Common myeloid progenitor, CD34-positive (primary cell): ENCODE results near the gene ANGEL1.

Experiments
- CTCF ChIA-PET: fragments of 350-600 bp; sonication (Branson Sonifier 250); formaldehyde crosslinking; loops from one replicate; lab custom pipeline; 2021; ENCODE audit warnings: antibody characterized with exemption; lab: Charles Lee
- POLR2A ChIA-PET: fragments of 350-600 bp; sonication (Branson Sonifier 250); formaldehyde crosslinking; loops from one replicate; lab custom pipeline; 2021; ENCODE audit warnings: antibody characterized with exemption; lab: Charles Lee
- DNase-seq, 3 donors: peaks; one replicate each; pipeline versions ENCODE4 v3.0.0 to v3.0.0-alpha.2; 2013
- H3K27ac ChIP-seq, 2 experiments: 1 replicate in 1 of 2; 2 replicates in 1 of 2; pipeline ENCODE4 v1.7.0; 2013; ENCODE audit warnings: inconsistent platforms in 2 of 2, low read length in 2 of 2, mild to moderate bottlenecking in 2 of 2, low read depth in 1 of 2, moderate library complexity in 1 of 2; ENCODE audit not compliant: severe bottlenecking in 2 of 2, insufficient read depth in 1 of 2, poor library complexity in 1 of 2
- H3K27me3 ChIP-seq, 5 experiments: replicated peaks in 2 of 5; 1 replicate in 3 of 5; 2 replicates in 2 of 5; pipeline versions ENCODE4 v1.6.1 to v1.7.0; 2013; ENCODE audit warnings: low read length in 4 of 5, mild to moderate bottlenecking in 2 of 5, moderate library complexity in 2 of 5, inconsistent platforms in 1 of 5; ENCODE audit not compliant: insufficient read depth in 5 of 5, control insufficient read depth in 4 of 5
- H3K36me3 ChIP-seq, 4 experiments: 1 replicate in 2 of 4; 2 replicates in 2 of 4; pipeline versions ENCODE4 v1.6.1 to v1.7.0; 2013; ENCODE audit warnings: low read length in 3 of 4, control low read depth in 1 of 4, mild to moderate bottlenecking in 1 of 4; ENCODE audit not compliant: control insufficient read depth in 4 of 4, insufficient read depth in 4 of 4
- H3K4me1 ChIP-seq, 4 experiments: 1 replicate in 3 of 4; 2 replicates in 1 of 4; pipeline versions ENCODE4 v1.6.1 to v1.7.1; 2013; ENCODE audit warnings: low read length in 3 of 4, mild to moderate bottlenecking in 3 of 4, control low read depth in 1 of 4, inconsistent platforms in 1 of 4, moderate library complexity in 1 of 4; ENCODE audit not compliant: control insufficient read depth in 4 of 4, insufficient read depth in 4 of 4; ENCODE audit errors: control extremely low read depth in 1 of 4
- H3K4me3 ChIP-seq, 7 experiments: 1 replicate in 4 of 7; 2 replicates in 3 of 7; pipeline versions ENCODE4 v1.5.1 to v1.7.0; 2013; ENCODE audit warnings: mild to moderate bottlenecking in 7 of 7, low read length in 6 of 7, moderate library complexity in 6 of 7, inconsistent platforms in 2 of 7, low read depth in 2 of 7, control low read depth in 1 of 7; ENCODE audit not compliant: insufficient read depth in 4 of 7, control insufficient read depth in 1 of 7; ENCODE audit errors: extremely low read depth in 1 of 7
- H3K9me3 ChIP-seq, 5 experiments: 1 replicate in 4 of 5; 2 replicates in 1 of 5; pipeline versions ENCODE4 v1.6.1 to v1.7.1; 2013; ENCODE audit warnings: low read length in 4 of 5, mild to moderate bottlenecking in 2 of 5, inconsistent platforms in 1 of 5, low read depth in 1 of 5, moderate library complexity in 1 of 5; ENCODE audit not compliant: control insufficient read depth in 4 of 5, insufficient read depth in 2 of 5; ENCODE audit errors: control extremely low read depth in 1 of 5
- WGBS: methylation state at CpG from one replicate; pipeline ENCODE4 v1.1.5; 2013; ENCODE audit not compliant: insufficient coverage; 5-methylcytosine and 5-hydroxymethylcytosine counted together

Gene ANGEL1

GRCh38 chr14:76780875-76781647, 31.6 kb downstream of the ANGEL1 start:
- Histone ChIP-seq H3K27me3 (no peaks in the 10 kb centered on the region), H3K4me1 (peaks cover 0 to 44% (median 37%) of the 10 kb centered on the region in 4 experiments), H3K36me3 (peaks cover 7 to 28% (median 13%) of the 10 kb centered on the region in 4 experiments), H3K9me3 (no peaks in the 10 kb centered on the region), H3K4me3 (no peak overlapping the region), H3K27ac (peak overlapping the region in 1 of 2 experiments; percentile 57)
- CTCF ChIA-PET: interaction anchor here (1.1 to 16.5 kb wide), 7 partner anchors 12 to 67 kb away, joined by 3 to 520 read pairs (median 4); partner anchors contain the start of genes ANGEL1 and VASH1
- 95% methylated on average over 10 of the region's 11 CpGs for WGBS
- no peak for DNase-seq
- POLR2A ChIA-PET: interaction anchor here (1.3 to 1.7 kb wide), 2 partner anchors 12 to 71 kb away, joined by 3 read pairs; no protein-coding TSS in a partner anchor

DNA sequence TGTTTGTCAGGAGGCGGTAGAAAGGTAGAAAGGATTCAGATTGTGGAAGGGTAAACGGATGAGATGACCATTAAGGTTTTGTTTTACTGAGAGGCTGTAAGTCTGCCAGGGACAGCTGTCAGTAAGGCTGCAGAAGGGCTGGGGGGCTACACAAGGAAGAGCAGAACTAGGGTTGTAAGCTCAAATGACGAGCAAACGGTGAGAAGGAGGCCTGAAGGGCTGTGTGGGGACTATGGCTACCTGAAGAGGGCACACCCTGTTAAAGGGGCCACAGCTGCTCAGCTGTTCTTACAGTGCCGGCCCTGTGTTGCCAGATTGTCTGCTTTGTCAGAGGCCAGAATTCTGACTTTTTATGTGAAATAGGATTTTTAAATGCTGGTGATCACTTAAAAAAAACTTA, 32.3 kb downstream of the ANGEL1 start:
- 80% methylated on average over 4 of the region's 5 CpGs for WGBS
- ChIA-PET POLR2A (no interaction called here), CTCF (interaction anchor here (1.1 to 16.5 kb wide), 6 partner anchors 12 to 66 kb away, joined by 3 to 520 read pairs (median 4); partner anchors contain the start of genes ANGEL1 and VASH1)
- DNase-seq: no peak
- Histone ChIP-seq H3K27me3 (no peaks in the 10 kb centered on the region), H3K27ac (no peak overlapping the region), H3K4me1 (peaks cover 0 to 48% (median 37%) of the 10 kb centered on the region in 4 experiments), H3K9me3 (no peaks in the 10 kb centered on the region), H3K4me3 (no peak overlapping the region), H3K36me3 (peaks cover 7 to 23% (median 13%) of the 10 kb centered on the region in 4 experiments)

GRCh38 chr14:76780058-76780345, 32.7 kb downstream of the ANGEL1 start:
- Histone ChIP-seq H3K36me3 (peaks cover 7 to 23% (median 13%) of the 10 kb centered on the region in 4 experiments), H3K4me1 (peaks cover 0 to 52% (median 37%) of the 10 kb centered on the region in 4 experiments), H3K9me3 (no peaks in the 10 kb centered on the region), H3K27me3 (no peaks in the 10 kb centered on the region), H3K27ac (no peak overlapping the region), H3K4me3 (no peak overlapping the region)
- POLR2A ChIA-PET: no interaction called here
- CTCF ChIA-PET: interaction anchor here (1.1 to 16.5 kb wide), 5 partner anchors 11 to 65 kb away, joined by 3 to 520 read pairs (median 3); partner anchors contain the start of genes ANGEL1 and VASH1
- DNase-seq: no peak
- WGBS: 100% methylated on average over 2 of the region's 2 CpGs

DNA sequence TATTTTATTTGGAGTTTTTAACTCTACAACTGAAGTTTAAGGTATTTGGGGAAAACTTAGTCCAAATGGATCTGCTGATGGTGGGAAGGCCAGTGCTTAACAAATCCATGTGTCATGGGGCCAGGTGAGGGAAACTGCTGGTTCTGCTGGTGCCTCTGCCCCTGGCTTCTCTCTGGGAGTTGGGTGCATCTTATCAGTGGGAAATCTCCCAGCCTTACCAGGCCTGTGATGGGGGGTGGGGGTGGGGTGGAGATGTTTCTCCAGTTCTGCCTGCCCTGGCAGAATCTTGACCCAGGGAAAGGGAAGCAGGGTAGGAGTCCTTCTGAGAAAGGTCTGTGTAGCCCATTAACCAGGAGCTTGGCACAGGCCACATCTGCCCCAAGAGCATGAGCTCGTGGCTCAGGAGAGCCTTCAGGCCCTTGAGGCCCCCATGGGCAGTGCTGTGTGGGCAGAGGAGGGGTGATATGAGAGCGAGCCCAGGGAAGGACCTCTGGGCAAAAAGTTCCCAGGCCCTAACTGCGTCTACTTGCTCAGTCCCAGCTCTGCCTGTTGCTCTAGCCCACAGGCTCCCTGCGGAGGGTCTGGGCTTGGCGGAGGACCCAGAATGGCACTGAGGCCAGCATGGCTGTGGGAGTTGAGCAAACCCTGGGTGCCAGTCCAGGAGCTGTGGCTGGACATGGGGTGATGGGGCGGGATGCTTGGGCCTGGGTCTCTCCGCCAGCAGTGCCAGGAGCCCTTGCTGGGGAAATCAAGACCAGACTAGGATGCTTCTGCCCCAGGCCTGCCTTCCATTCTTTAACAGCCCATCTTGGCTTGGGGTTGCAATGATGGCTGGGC, 33.2 kb downstream of the ANGEL1 start:
- Histone ChIP-seq H3K27ac (no peak overlapping the region), H3K4me3 (no peak overlapping the region), H3K4me1 (peaks cover 0 to 57% (median 39%) of the 10 kb centered on the region in 4 experiments), H3K27me3 (no peaks in the 10 kb centered on the region), H3K36me3 (peaks cover 7 to 23% (median 13%) of the 10 kb centered on the region in 4 experiments), H3K9me3 (no peaks in the 10 kb centered on the region)
- DNase-seq: no peak
- CTCF ChIA-PET: interaction anchor here (1.1 to 16.5 kb wide), 5 partner anchors 11 to 133 kb away, joined by 3 to 520 read pairs (median 3); partner anchors contain the start of gene VASH1
- 97% methylated on average over 6 of the region's 7 CpGs for WGBS
- POLR2A ChIA-PET: no interaction called here

- CTCF ChIA-PET: interaction anchor here (1.0 to 16.5 kb wide), 4 partner anchors 8 to 132 kb away, joined by 3 to 520 read pairs (median 102); no protein-coding TSS in a partner anchor
- no peak overlapping the region for H3K27ac ChIP-seq
- POLR2A ChIA-PET: no interaction called here
- H3K4me3 ChIP-seq: no peak overlapping the region
- peaks cover 0 to 57% (median 45%) of the 10 kb centered on the region in 4 experiments for H3K4me1 ChIP-seq
- 95% methylated on average over 12 of the region's 16 CpGs for WGBS
- no peak for DNase-seq
- H3K27me3 ChIP-seq: no peaks in the 10 kb centered on the region
- peaks cover 7 to 23% (median 11%) of the 10 kb centered on the region in 4 experiments for H3K36me3 ChIP-seq
- H3K9me3 ChIP-seq: no peaks in the 10 kb centered on the region
Observed at GRCh38 chr14:76778546-76779215, 34.0 kb downstream of the ANGEL1 start.

GRCh38 chr14:76777721-76778120, 35.0 kb downstream of the ANGEL1 start:
- no peak for DNase-seq
- peaks cover 7 to 20% (median 11%) of the 10 kb centered on the region in 4 experiments for H3K36me3 ChIP-seq
- ChIA-PET POLR2A (no interaction called here), CTCF (interaction anchor here (0.9 to 16.5 kb wide), 7 partner anchors 9 to 131 kb away, joined by 3 to 520 read pairs (median 4); partner anchors contain the start of gene VASH1)
- no peak overlapping the region for H3K27ac ChIP-seq
- peaks cover 4 to 58% (median 46%) of the 10 kb centered on the region in 4 experiments for H3K4me1 ChIP-seq
- H3K9me3 ChIP-seq: no peaks in the 10 kb centered on the region
- H3K27me3 ChIP-seq: no peaks in the 10 kb centered on the region
- WGBS: no CpG with 5 or more reads among the region's 9 CpGs
- no peak overlapping the region for H3K4me3 ChIP-seq
